ENCODE measurements around the gene CCDC83. TPM values are rescaled to one million over a fixed set of nuclear protein-coding genes. Genes with fewer than 3 reads are reported as not detected.

CCDC83 gene
- total and polyA plus RNA-seq, 2 experiments from 2014 or later: not detected

DNA sequence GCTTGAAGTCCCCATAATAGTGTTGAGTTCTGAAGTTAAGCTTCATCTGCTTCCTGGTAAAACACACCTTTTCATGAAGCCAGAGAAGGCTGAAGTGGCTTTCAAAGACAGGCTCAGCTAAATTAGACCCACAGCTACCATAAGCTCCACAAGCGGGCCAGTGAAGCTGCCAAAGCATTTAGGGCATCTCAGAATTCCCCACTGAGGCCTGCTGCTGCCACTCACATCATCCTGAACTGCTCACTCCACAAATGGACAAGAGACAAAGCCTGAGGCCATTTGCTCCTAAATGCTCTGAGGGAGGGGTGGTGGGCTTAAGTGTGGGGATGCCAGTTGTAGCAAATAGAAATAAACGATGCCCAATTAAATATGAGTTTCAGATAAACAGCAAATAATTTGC lies 14.6 kb downstream of the CCDC83 start:
- DNase-seq (ENCODE audit: low spot score) (no peak), ATAC-seq (no peak)
- H3K4me1 ChIP-seq (ENCODE audit: insufficient read depth): no peaks in the 10 kb centered on the region
- Mint-ChIP-seq H3K36me3 (ENCODE audit: low read depth) (no peaks in the 10 kb centered on the region), H3K27me3 (ENCODE audit: insufficient read depth, low read depth, poor library complexity) (peaks cover 2% of the 10 kb centered on the region), H3K27ac (no peak overlapping the region), H3K4me1 (no peaks in the 10 kb centered on the region), H3K9me3 (no peaks in the 10 kb centered on the region), H3K4me3 (no peak overlapping the region)
- H3K27me3 ChIP-seq (ENCODE audit: insufficient read depth): no peaks in the 10 kb centered on the region
- H3K4me2 ChIP-seq: no peak overlapping the region
- H3K36me3 ChIP-seq (ENCODE audit: insufficient read depth): no peaks in the 10 kb centered on the region
- H4K20me1 ChIP-seq (replicated peaks; ENCODE audit: insufficient read depth): no peaks in the 10 kb centered on the region
- H3K9me2 ChIP-seq (ENCODE audit: insufficient read depth): no peaks in the 10 kb centered on the region
- TF ChIP-seq ZNF331 (CRISPR knock-in tag; IDR thresholded peaks at IDR 0.05; ENCODE audit: low read depth): no peak
- no peak for TF ChIP-seq EZH2 (IDR thresholded peaks at IDR 0.05; ENCODE audit: low read depth, unreplicated experiment)
- TF ChIP-seq, protein P1, sequence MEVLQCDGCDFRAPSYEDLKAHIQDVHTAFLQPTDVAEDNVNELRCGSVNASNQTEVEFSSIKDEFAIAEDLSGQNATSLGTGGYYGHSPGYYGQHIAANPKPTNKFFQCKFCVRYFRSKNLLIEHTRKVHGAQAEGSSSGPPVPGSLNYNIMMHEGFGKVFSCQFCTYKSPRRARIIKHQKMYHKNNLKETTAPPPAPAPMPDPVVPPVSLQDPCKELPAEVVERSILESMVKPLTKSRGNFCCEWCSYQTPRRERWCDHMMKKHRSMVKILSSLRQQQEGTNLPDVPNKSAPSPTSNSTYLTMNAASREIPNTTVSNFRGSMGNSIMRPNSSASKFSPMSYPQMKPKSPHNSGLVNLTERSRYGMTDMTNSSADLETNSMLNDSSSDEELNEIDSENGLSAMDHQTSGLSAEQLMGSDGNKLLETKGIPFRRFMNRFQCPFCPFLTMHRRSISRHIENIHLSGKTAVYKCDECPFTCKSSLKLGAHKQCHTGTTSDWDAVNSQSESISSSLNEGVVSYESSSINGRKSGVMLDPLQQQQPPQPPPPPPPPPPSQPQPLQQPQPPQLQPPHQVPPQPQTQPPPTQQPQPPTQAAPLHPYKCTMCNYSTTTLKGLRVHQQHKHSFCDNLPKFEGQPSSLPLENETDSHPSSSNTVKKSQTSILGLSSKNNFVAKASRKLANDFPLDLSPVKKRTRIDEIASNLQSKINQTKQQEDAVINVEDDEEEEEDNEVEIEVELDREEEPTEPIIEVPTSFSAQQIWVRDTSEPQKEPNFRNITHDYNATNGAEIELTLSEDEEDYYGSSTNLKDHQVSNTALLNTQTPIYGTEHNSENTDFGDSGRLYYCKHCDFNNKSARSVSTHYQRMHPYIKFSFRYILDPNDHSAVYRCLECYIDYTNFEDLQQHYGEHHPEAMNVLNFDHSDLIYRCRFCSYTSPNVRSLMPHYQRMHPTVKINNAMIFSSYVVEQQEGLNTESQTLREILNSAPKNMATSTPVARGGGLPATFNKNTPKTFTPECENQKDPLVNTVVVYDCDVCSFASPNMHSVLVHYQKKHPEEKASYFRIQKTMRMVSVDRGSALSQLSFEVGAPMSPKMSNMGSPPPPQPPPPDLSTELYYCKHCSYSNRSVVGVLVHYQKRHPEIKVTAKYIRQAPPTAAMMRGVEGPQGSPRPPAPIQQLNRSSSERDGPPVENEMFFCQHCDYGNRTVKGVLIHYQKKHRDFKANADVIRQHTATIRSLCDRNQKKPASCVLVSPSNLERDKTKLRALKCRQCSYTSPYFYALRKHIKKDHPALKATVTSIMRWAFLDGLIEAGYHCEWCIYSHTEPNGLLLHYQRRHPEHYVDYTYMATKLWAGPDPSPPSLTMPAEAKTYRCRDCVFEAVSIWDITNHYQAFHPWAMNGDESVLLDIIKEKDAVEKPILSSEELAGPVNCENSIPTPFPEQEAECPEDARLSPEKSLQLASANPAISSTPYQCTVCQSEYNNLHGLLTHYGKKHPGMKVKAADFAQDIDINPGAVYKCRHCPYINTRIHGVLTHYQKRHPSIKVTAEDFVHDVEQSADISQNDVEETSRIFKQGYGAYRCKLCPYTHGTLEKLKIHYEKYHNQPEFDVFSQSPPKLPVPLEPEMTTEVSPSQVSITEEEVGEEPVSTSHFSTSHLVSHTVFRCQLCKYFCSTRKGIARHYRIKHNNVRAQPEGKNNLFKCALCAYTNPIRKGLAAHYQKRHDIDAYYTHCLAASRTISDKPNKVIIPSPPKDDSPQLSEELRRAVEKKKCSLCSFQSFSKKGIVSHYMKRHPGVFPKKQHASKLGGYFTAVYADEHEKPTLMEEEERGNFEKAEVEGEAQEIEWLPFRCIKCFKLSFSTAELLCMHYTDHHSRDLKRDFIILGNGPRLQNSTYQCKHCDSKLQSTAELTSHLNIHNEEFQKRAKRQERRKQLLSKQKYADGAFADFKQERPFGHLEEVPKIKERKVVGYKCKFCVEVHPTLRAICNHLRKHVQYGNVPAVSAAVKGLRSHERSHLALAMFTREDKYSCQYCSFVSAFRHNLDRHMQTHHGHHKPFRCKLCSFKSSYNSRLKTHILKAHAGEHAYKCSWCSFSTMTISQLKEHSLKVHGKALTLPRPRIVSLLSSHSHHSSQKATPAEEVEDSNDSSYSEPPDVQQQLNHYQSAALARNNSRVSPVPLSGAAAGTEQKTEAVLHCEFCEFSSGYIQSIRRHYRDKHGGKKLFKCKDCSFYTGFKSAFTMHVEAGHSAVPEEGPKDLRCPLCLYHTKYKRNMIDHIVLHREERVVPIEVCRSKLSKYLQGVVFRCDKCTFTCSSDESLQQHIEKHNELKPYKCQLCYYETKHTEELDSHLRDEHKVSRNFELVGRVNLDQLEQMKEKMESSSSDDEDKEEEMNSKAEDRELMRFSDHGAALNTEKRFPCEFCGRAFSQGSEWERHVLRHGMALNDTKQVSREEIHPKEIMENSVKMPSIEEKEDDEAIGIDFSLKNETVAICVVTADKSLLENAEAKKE (CRISPR knock-in tag; IDR thresholded peaks at IDR 0.05): no peak
- TF ChIP-seq JUNB (IDR thresholded peaks at IDR 0.05; ENCODE audit: unreplicated experiment): no peak
- no peak for TF ChIP-seq ETS1 (IDR thresholded peaks at IDR 0.05)
- no peak for TF ChIP-seq CREB1 (CRISPR knock-in tag; IDR thresholded peaks at IDR 0.05; ENCODE audit: low read depth)
- no peak for TF ChIP-seq STAT1 (IDR thresholded peaks at IDR 0.05; ENCODE audit: unreplicated experiment)
- no peak for TF ChIP-seq CTCF (conservative IDR thresholded peaks at IDR 0.05; ENCODE audit: low read depth in 2 of 2)
- TF ChIP-seq EZH2phosphoT487 (IDR thresholded peaks at IDR 0.05; ENCODE audit: unreplicated experiment): no peak
- TF ChIP-seq POLR2AphosphoS5 (IDR thresholded peaks at IDR 0.05; ENCODE audit: low read depth): no peak
- TF ChIP-seq, protein P2, sequence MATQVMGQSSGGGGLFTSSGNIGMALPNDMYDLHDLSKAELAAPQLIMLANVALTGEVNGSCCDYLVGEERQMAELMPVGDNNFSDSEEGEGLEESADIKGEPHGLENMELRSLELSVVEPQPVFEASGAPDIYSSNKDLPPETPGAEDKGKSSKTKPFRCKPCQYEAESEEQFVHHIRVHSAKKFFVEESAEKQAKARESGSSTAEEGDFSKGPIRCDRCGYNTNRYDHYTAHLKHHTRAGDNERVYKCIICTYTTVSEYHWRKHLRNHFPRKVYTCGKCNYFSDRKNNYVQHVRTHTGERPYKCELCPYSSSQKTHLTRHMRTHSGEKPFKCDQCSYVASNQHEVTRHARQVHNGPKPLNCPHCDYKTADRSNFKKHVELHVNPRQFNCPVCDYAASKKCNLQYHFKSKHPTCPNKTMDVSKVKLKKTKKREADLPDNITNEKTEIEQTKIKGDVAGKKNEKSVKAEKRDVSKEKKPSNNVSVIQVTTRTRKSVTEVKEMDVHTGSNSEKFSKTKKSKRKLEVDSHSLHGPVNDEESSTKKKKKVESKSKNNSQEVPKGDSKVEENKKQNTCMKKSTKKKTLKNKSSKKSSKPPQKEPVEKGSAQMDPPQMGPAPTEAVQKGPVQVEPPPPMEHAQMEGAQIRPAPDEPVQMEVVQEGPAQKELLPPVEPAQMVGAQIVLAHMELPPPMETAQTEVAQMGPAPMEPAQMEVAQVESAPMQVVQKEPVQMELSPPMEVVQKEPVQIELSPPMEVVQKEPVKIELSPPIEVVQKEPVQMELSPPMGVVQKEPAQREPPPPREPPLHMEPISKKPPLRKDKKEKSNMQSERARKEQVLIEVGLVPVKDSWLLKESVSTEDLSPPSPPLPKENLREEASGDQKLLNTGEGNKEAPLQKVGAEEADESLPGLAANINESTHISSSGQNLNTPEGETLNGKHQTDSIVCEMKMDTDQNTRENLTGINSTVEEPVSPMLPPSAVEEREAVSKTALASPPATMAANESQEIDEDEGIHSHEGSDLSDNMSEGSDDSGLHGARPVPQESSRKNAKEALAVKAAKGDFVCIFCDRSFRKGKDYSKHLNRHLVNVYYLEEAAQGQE (IDR thresholded peaks at IDR 0.05; ENCODE audit: unreplicated experiment): no peak
- TF ChIP-seq ZNF114 (CRISPR knock-in tag; IDR thresholded peaks at IDR 0.05): no peak
- no peak for TF ChIP-seq NANOG (IDR thresholded peaks at IDR 0.05; ENCODE audit: borderline replicate concordance)
- H3K79me2 ChIP-seq (replicated peaks; ENCODE audit: insufficient read depth): no peaks in the 10 kb centered on the region
- H3K4me3 ChIP-seq: no peak overlapping the region
- no peaks in the 10 kb centered on the region for H3F3A ChIP-seq (replicated peaks; ENCODE audit: low read depth)
- H3K27ac ChIP-seq (ENCODE audit: low read depth): no peak overlapping the region
- no peak overlapping the region for H2AFZ ChIP-seq
